H1 (cell line): ENCODE data around the gene EWSR1. TPM values are rescaled to one million over a fixed set of nuclear protein-coding genes. Genes with fewer than 3 reads are reported as not detected.

Experiments
- CREB1 ChIP-seq: IDR thresholded peaks from 2 replicates; pipeline ENCODE4 v1.6.1; 2012; ENCODE audit warnings: inconsistent platforms
- EP300 ChIP-seq, 2 experiments: IDR thresholded peaks; 1 replicate in 1 of 2; 2 replicates in 1 of 2; pipeline ENCODE4 v1.6.1; 2011 to 2012; ENCODE audit warnings: low read depth in 2 of 2, low read length in 2 of 2, mild to moderate bottlenecking in 2 of 2, borderline replicate concordance in 1 of 2, inconsistent platforms in 1 of 2, moderate library complexity in 1 of 2
- polyA plus RNA-seq, 7 experiments: library from polyadenylated mRNA; depleted of rRNA in 3 of 7; stranded (reverse) in 5 of 7; unstranded in 2 of 7; fragments of >200 nt in 5 of 7; fragments of 200-250 nt in 2 of 7; gene quantifications; 1 replicate in 5 of 7; 2 replicates in 1 of 7; 4 replicates in 1 of 7; pipeline versions ENCODE4 v1.2.1 to v1.2.3, GENCODE V29; 2011 to 2013; ENCODE audit warnings: missing spikeins in 2 of 7, mixed read lengths in 2 of 7
- total RNA-seq: library from RNA; stranded (reverse); fragmentation: NEBNext Ultra II Directional; extraction: Animal tissue kit (Norgen Biotek cat#: 25700); gene quantifications from 2 replicates; pipeline ENCODE4 v1.2.1, GENCODE V29; 2021
- TF ChIP-seq, protein P1 (sequence below): IDR thresholded peaks from 2 replicates; pipeline ENCODE4 v1.6.1; 2011; ENCODE audit warnings: low read length, improper control_type of control experiment

EWSR1 gene
- total and polyA plus RNA-seq, 2 of the 8 experiments (the other 6 are each of a cell fraction or from before 2014, with no cell fraction given): 387 to 930 TPM

DNA sequence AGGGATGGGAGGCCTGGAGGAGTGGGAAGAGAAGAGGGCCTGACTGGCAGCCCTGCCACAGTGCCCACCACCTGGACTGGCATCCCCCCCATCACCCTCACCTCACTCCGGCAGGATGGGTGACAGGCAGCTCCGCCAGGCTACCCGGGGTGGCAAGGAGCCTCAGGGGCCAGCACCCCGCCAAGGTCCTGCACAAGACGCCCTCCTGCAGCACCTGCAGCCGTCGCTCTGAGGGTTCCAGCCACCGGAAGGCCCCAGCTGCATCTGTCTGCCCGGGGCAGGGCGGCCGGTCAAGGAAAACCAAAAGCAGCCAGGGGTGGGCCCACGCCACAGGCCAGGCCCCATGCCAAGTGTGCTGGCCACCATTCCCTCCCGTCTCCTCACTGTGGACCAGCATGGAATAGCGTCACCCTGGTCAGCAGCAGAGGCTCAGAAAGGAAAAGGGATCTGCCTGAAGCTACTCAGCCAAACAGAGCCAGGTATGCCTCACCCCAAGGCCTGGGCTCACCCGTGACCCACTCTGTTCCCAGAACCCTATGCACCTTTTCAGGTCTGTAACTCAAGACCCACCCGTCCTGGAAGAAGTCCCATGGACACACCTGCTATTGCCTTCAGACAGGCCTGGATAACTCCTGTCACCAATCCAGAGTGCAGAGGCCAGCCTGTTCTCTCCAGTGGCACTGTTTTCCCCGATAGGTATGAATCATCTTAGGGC is 7.3 kb upstream of the EWSR1 start (continued):
- TF ChIP-seq, protein P1, sequence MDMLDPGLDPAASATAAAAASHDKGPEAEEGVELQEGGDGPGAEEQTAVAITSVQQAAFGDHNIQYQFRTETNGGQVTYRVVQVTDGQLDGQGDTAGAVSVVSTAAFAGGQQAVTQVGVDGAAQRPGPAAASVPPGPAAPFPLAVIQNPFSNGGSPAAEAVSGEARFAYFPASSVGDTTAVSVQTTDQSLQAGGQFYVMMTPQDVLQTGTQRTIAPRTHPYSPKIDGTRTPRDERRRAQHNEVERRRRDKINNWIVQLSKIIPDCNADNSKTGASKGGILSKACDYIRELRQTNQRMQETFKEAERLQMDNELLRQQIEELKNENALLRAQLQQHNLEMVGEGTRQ: no peak
- TF ChIP-seq EP300 (IDR thresholded peaks at IDR 0.05; ENCODE audit: borderline replicate concordance in 1 of 2, low read depth in 2 of 2, low read length in 2 of 2): no peak
- TF ChIP-seq CREB1: no peak
- TF ChIP-seq, all 59 proteins: peak for 2
